Omental fat pad (tissue), 4 donors: ENCODE data around the gene CCDC157. TPM values are rescaled to one million over a fixed set of nuclear protein-coding genes. Genes with fewer than 3 reads are reported as not detected.

ENCODE experiments used
- ATAC-seq: fragments of 150-250 bp; one replicate; pipeline ENCODE4 v1.9.1; 2016; ENCODE audit warnings: mild to moderate bottlenecking, moderate library complexity; ENCODE audit not compliant: low FRiP score
- DNase-seq: peaks from one replicate; pipeline ENCODE4 v3.0.0-alpha.2; 2019; ENCODE audit warnings: low spot score
- total RNA-seq, 4 donors: library from RNA; depleted of rRNA; stranded (reverse); fragments of >200 nt; gene quantifications; one replicate each; pipeline ENCODE4 v1.1.0, GENCODE V29; 2016
- TF ChIP-seq, protein P1 (sequence below), 3 donors: fragments of 450-650 bp; IDR thresholded peaks; one replicate each; pipeline ENCODE4 v1.5.1; 2016 to 2017; ENCODE audit warnings: antibody characterized with exemption in 3 of 3, mild to moderate bottlenecking in 3 of 3, moderate library complexity in 2 of 3

Gene CCDC157
- total RNA-seq, 4 donors from 2014 or later = 0.95 to 2.7 (median 1.8) TPM

DNA sequence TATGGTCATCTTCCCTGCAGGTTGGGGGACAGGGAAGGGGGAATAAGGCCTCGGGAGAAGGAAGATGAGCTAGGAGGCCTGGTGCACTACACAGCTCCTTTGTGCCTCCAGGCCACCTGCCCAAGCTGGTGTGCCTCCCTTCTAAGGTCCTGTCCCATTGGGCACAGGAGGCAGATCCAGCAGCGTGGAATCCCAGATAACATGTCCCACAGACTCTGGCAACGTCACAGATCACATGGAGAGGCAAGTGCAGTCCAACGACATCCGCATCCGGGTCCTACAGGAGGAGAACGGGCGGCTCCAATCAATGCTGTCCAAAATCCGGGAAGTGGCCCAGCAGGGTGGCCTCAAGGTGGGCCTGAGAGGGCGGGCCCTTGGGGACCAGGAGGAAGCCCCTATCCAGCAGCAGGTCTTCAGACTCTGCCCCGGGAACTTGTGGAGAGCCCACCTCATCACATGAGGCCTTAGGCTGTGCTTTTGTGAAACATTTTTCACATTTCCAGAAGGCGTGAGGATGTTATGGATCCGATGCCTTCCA, 18.6 kb downstream of the CCDC157 start:
- ATAC-seq (no peak), DNase-seq (no peak)
- TF ChIP-seq, protein P1, sequence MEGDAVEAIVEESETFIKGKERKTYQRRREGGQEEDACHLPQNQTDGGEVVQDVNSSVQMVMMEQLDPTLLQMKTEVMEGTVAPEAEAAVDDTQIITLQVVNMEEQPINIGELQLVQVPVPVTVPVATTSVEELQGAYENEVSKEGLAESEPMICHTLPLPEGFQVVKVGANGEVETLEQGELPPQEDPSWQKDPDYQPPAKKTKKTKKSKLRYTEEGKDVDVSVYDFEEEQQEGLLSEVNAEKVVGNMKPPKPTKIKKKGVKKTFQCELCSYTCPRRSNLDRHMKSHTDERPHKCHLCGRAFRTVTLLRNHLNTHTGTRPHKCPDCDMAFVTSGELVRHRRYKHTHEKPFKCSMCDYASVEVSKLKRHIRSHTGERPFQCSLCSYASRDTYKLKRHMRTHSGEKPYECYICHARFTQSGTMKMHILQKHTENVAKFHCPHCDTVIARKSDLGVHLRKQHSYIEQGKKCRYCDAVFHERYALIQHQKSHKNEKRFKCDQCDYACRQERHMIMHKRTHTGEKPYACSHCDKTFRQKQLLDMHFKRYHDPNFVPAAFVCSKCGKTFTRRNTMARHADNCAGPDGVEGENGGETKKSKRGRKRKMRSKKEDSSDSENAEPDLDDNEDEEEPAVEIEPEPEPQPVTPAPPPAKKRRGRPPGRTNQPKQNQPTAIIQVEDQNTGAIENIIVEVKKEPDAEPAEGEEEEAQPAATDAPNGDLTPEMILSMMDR (IDR thresholded peaks at IDR 0.05) = no peak

DNA sequence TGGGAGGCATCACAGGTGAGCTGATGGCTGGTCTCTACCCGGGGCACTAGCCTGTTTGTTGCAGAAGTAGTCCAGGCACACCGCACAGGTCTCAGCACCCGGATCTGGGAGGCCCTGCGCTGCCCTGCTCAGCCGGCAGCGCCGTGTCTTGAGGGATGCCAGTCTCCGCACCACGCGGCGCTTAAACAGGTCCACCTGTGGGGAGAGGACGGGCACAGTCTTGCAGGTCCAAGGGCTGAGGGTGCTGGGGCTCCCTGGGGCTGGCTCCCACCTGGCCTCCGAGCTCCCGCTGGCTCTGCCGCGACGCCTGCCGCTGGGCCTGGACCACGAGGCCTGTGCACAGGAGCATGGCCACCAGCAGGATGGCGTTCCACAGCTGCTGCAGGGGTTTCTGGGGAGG, 23.2 kb downstream of the CCDC157 start:
- TF ChIP-seq, protein P1 (IDR thresholded peaks at IDR 0.05) = no peak
- DNase-seq (no peak), ATAC-seq (no peak)

DNA sequence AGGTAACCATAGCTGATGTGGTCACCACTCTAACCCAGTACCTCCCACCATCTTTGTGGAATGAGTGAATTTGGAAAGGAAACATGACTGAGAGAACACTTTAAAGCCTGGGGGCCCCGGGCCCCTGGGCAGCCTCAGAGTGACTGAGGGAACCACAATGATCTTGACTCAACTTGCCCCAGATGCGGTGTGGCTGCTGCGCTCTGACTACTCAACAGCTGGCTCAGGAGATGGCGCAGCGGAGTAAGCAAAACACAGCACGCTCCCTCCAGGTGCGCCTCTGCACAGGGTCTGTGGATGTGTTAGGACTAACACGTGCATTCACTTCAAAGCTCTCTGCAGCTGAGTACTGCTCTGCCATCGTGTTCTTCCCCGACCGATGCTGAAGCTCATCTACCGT, 24.5 kb downstream of the CCDC157 start:
- DNase-seq (no peak), ATAC-seq (no peak)
- TF ChIP-seq, protein P1 (IDR thresholded peaks at IDR 0.05) = no peak

DNA sequence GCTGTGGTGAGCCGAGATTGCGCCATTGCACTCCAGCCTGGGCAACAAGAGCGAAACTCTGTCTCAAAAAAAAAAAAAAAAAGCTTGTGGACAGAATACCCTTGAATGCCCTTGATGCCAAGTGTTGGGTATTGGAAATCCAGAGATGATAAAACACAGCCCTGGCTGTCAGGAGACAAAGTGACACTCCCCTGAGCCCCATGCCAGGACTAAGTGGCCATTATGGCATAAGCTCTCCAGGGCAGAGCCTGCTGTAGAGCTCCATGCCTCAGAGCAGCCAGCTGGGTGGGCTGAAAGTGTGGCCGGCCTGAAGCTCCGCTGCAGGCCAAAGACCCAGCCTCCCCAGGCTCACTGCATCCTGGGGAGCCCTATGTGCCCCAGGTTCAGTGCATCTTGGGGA, 25.5 kb downstream of the CCDC157 start:
- TF ChIP-seq, protein P1 (IDR thresholded peaks at IDR 0.05) = no peak
- ATAC-seq = no peak
- no peak for DNase-seq

DNA sequence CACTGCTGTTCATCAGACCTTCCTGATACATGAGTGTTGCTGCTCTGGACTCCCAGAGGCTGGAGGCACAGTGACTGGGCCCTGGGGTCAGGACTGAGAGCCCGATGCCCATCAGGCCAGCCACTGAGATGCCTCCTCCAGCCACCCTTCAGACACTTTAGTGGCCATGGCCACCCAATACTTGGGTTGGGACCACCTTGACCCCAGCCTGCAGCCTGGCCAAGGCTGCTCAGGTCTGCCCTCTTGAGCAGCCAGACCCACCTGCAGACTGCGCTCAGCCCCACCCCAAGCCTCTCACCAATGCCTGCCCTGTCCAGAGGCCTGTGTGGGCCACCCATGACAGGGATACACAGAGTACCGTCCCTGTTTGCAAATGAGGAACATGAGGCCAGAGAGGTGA, 26.3 kb downstream of the CCDC157 start:
- no peak for ATAC-seq
- no peak for DNase-seq
- TF ChIP-seq, protein P1 (IDR thresholded peaks at IDR 0.05) = no peak

GRCh38 chr22:30385942-30386341, 29.1 kb downstream of the CCDC157 start:
- ATAC-seq (no peak), DNase-seq (no peak)
- TF ChIP-seq, protein P1 (IDR thresholded peaks at IDR 0.05) = no peak

- no peak for DNase-seq
- no peak for ATAC-seq
- TF ChIP-seq, protein P1 (IDR thresholded peaks at IDR 0.05) = no peak
Observed at GRCh38 chr22:30386608-30386959, 29.8 kb downstream of the CCDC157 start.
